SK-N-SH (cell line): ENCODE results near the gene COL5A1.

ENCODE experiments used
- EP300 ChIP-seq, 2 experiments: IDR thresholded peaks; 2 replicates each; pipeline versions ENCODE4 v1.4.0 to v1.6.1; 2012; ENCODE audit warnings: borderline replicate concordance in 1 of 2, low read depth in 1 of 2, low read length in 1 of 2
- EZH2phosphoT487 ChIP-seq: fragments of 200-600 bp; sonication (generic); IDR thresholded peaks from 2 replicates; pipeline ENCODE4 v1.6.1; 2017; ENCODE audit warnings: low read depth, mixed run types, mild to moderate bottlenecking, antibody characterized with exemption, moderate library complexity, borderline replicate concordance
- GATA2 ChIP-seq: sonication (generic); formaldehyde crosslinking; IDR thresholded peaks from 2 replicates; pipeline ENCODE4 v1.5.0; 2020; ENCODE audit warnings: mild to moderate bottlenecking, missing genetic modification reagents
- MEF2A ChIP-seq: IDR thresholded peaks from 2 replicates; pipeline ENCODE4 v1.4.0; 2012; ENCODE audit warnings: low read depth, borderline replicate concordance
- MXI1 ChIP-seq: IDR thresholded peaks from 2 replicates; pipeline ENCODE4 v1.6.1; 2012; ENCODE audit warnings: mild to moderate bottlenecking, low read depth, low read length, improper control_type of control experiment
- POLR2AphosphoS5 ChIP-seq: IDR thresholded peaks from 2 replicates; pipeline ENCODE4 v1.6.1; 2012; ENCODE audit warnings: low read depth, low read length
- RAD21 ChIP-seq: IDR thresholded peaks from 2 replicates; pipeline ENCODE4 v1.6.1; 2012; ENCODE audit warnings: mild to moderate bottlenecking, low read length
- SIN3A ChIP-seq: IDR thresholded peaks from 2 replicates; pipeline ENCODE4 v1.6.1; 2012; ENCODE audit warnings: low read depth, mild to moderate bottlenecking, low read length, moderate library complexity, borderline replicate concordance
- TAF1 ChIP-seq: IDR thresholded peaks from 2 replicates; pipeline ENCODE4 v1.6.1; 2012; ENCODE audit warnings: low read depth, mild to moderate bottlenecking, low read length, moderate library complexity, borderline replicate concordance
- TF ChIP-seq, protein P1 (sequence below): fragments of 200-600 bp; sonication (generic); IDR thresholded peaks from 2 replicates; pipeline ENCODE4 v1.6.1; 2017; ENCODE audit warnings: antibody characterized with exemption, mild to moderate bottlenecking, moderate library complexity
- TF ChIP-seq, protein P2 (sequence below): IDR thresholded peaks from 2 replicates; pipeline ENCODE4 v1.4.0; 2012; ENCODE audit warnings: low read depth
- TF ChIP-seq, protein P3 (sequence below): IDR thresholded peaks from 2 replicates; pipeline ENCODE4 v1.4.0; 2012; ENCODE audit warnings: low read depth, borderline replicate concordance
- TF ChIP-seq, protein P4 (sequence below): IDR thresholded peaks from 2 replicates; pipeline ENCODE4 v1.6.1; 2012; ENCODE audit warnings: mild to moderate bottlenecking, low read depth, low read length, moderate library complexity
- TF ChIP-seq, protein P5 (sequence below): IDR thresholded peaks from 2 replicates; pipeline ENCODE4; 2012

DNA sequence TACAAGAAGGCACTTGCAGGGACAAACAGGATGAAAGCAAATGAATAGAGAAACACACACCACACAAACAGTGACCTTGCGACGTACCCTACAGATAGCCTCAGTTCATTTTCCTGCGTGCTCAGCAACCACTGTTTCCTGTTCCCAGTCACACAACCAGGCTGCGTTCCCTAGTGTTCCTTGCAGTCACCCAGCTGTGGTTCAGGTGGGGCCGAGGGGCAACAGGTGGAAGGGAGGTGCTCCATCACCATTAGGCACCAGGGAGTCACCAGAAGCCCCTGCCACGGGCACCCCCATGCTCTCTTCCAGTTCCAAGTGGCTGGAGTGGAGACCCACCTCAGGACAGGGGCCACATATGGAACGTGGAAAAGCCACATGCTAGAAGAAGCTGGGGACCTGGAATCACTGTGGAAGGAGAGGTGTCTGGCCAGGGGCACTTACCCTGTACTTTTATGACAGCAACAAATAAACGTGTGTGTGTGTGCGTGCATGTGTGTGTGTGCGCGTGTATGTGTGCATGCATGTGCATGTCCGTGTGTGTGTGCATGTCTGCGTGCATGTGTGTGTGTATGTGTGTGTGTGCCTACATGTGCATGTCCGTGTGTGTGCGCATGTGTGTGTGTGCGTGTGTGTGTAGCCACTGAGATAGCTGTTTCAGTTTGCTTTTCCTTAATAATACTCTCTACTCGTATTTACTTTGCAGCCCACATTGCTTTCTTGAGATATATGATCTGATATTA lies 220.2 kb downstream of the COL5A1 start:
- TF ChIP-seq MEF2A (no peak), EP300 (IDR thresholded peaks at IDR 0.05; ENCODE audit: borderline replicate concordance in 1 of 2, low read depth in 1 of 2, low read length in 1 of 2) (no peak), POLR2AphosphoS5 (no peak), TAF1 (no peak), RAD21 (no peak), SIN3A (no peak), GATA2 (CRISPR knock-in tag) (no peak), EZH2phosphoT487 (no peak), MXI1 (no peak)
- TF ChIP-seq, protein P1, sequence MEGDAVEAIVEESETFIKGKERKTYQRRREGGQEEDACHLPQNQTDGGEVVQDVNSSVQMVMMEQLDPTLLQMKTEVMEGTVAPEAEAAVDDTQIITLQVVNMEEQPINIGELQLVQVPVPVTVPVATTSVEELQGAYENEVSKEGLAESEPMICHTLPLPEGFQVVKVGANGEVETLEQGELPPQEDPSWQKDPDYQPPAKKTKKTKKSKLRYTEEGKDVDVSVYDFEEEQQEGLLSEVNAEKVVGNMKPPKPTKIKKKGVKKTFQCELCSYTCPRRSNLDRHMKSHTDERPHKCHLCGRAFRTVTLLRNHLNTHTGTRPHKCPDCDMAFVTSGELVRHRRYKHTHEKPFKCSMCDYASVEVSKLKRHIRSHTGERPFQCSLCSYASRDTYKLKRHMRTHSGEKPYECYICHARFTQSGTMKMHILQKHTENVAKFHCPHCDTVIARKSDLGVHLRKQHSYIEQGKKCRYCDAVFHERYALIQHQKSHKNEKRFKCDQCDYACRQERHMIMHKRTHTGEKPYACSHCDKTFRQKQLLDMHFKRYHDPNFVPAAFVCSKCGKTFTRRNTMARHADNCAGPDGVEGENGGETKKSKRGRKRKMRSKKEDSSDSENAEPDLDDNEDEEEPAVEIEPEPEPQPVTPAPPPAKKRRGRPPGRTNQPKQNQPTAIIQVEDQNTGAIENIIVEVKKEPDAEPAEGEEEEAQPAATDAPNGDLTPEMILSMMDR, result no peak
- TF ChIP-seq, protein P2, sequence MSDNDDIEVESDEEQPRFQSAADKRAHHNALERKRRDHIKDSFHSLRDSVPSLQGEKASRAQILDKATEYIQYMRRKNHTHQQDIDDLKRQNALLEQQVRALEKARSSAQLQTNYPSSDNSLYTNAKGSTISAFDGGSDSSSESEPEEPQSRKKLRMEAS, result no peak
- TF ChIP-seq, protein P3, sequence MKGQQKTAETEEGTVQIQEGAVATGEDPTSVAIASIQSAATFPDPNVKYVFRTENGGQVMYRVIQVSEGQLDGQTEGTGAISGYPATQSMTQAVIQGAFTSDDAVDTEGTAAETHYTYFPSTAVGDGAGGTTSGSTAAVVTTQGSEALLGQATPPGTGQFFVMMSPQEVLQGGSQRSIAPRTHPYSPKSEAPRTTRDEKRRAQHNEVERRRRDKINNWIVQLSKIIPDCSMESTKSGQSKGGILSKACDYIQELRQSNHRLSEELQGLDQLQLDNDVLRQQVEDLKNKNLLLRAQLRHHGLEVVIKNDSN, result no peak
- TF ChIP-seq, protein P4, sequence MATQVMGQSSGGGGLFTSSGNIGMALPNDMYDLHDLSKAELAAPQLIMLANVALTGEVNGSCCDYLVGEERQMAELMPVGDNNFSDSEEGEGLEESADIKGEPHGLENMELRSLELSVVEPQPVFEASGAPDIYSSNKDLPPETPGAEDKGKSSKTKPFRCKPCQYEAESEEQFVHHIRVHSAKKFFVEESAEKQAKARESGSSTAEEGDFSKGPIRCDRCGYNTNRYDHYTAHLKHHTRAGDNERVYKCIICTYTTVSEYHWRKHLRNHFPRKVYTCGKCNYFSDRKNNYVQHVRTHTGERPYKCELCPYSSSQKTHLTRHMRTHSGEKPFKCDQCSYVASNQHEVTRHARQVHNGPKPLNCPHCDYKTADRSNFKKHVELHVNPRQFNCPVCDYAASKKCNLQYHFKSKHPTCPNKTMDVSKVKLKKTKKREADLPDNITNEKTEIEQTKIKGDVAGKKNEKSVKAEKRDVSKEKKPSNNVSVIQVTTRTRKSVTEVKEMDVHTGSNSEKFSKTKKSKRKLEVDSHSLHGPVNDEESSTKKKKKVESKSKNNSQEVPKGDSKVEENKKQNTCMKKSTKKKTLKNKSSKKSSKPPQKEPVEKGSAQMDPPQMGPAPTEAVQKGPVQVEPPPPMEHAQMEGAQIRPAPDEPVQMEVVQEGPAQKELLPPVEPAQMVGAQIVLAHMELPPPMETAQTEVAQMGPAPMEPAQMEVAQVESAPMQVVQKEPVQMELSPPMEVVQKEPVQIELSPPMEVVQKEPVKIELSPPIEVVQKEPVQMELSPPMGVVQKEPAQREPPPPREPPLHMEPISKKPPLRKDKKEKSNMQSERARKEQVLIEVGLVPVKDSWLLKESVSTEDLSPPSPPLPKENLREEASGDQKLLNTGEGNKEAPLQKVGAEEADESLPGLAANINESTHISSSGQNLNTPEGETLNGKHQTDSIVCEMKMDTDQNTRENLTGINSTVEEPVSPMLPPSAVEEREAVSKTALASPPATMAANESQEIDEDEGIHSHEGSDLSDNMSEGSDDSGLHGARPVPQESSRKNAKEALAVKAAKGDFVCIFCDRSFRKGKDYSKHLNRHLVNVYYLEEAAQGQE, result no peak
- TF ChIP-seq, protein P5, sequence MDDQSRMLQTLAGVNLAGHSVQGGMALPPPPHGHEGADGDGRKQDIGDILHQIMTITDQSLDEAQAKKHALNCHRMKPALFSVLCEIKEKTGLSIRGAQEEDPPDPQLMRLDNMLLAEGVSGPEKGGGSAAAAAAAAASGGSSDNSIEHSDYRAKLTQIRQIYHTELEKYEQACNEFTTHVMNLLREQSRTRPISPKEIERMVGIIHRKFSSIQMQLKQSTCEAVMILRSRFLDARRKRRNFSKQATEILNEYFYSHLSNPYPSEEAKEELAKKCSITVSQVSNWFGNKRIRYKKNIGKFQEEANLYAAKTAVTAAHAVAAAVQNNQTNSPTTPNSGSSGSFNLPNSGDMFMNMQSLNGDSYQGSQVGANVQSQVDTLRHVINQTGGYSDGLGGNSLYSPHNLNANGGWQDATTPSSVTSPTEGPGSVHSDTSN, result no peak
